ENCODE data around the gene SINHCAF. TPM values are rescaled to one million over a fixed set of nuclear protein-coding genes. Genes with fewer than 3 reads are reported as not detected.

Gene SINHCAF
- total RNA-seq, 1 experiment from 2014 or later = 139 TPM

GRCh38 chr12:31278832-31279231 is 47.1 kb downstream of the SINHCAF start:
- no TSS peak for BruUV-seq (replicated peaks)
- no peaks in the 10 kb centered on the region for H3K9me3 Mint-ChIP-seq (ENCODE audit: unreplicated experiment)
- H3K4me1 Mint-ChIP-seq (ENCODE audit: insufficient read depth, unreplicated experiment) = no peaks in the 10 kb centered on the region
- H3K27ac Mint-ChIP-seq (ENCODE audit: low read depth, unreplicated experiment) = no peak overlapping the region
- no peak for TF ChIP-seq CTCF (IDR thresholded peaks at IDR 0.05; ENCODE audit: unreplicated experiment)
- no peak for DNase-seq (ENCODE audit: unreplicated experiment)
- no peaks in the 10 kb centered on the region for H3K27me3 Mint-ChIP-seq (ENCODE audit: insufficient read depth, unreplicated experiment)
- intact Hi-C loops (cut with micrococcal nuclease) = loop anchor here (10.0 kb wide), 1 partner anchor 96 kb away; no protein-coding TSS in a partner anchor
- ChIA-PET CTCF (no interaction called here), POLR2A (interaction anchor here (1.6 kb wide), 1 partner anchor 47 kb away, joined by 4 read pairs; the partner anchor contains the start of gene SINHCAF)
- no peak overlapping the region for H3K4me3 Mint-ChIP-seq (ENCODE audit: unreplicated experiment)
- H3K36me3 Mint-ChIP-seq (ENCODE audit: insufficient read depth, unreplicated experiment) = peaks cover 72% of the 10 kb centered on the region

- Mint-ChIP-seq H3K9me3 (ENCODE audit: unreplicated experiment) (no peaks in the 10 kb centered on the region), H3K27me3 (ENCODE audit: insufficient read depth, unreplicated experiment) (no peaks in the 10 kb centered on the region), H3K36me3 (ENCODE audit: insufficient read depth, unreplicated experiment) (peaks cover 72% of the 10 kb centered on the region), H3K27ac (ENCODE audit: low read depth, unreplicated experiment) (no peak overlapping the region), H3K4me3 (ENCODE audit: unreplicated experiment) (no peak overlapping the region), H3K4me1 (ENCODE audit: insufficient read depth, unreplicated experiment) (no peaks in the 10 kb centered on the region)
- POLR2A ChIA-PET = no interaction called here
- DNase-seq (ENCODE audit: unreplicated experiment) = no peak
- CTCF ChIA-PET = no interaction called here
- no peak for TF ChIP-seq CTCF (IDR thresholded peaks at IDR 0.05; ENCODE audit: unreplicated experiment)
- no TSS peak for BruUV-seq (replicated peaks)
- intact Hi-C loops (cut with micrococcal nuclease) = loop anchor here (10.0 kb wide), 1 partner anchor 96 kb away; no protein-coding TSS in a partner anchor
Observed at GRCh38 chr12:31278424-31278823, 47.5 kb downstream of the SINHCAF start.

- H3K9me3 Mint-ChIP-seq (ENCODE audit: unreplicated experiment) = no peaks in the 10 kb centered on the region
- no TSS peak for BruUV-seq (replicated peaks)
- CTCF ChIA-PET = no interaction called here
- H3K27me3 Mint-ChIP-seq (ENCODE audit: insufficient read depth, unreplicated experiment) = no peaks in the 10 kb centered on the region
- H3K4me3 Mint-ChIP-seq (ENCODE audit: unreplicated experiment) = no peak overlapping the region
- H3K27ac Mint-ChIP-seq (ENCODE audit: low read depth, unreplicated experiment) = no peak overlapping the region
- intact Hi-C loops (cut with micrococcal nuclease) = loop anchor here (10.0 kb wide), 1 partner anchor 98 kb away; no protein-coding TSS in a partner anchor
- POLR2A ChIA-PET = interaction anchor here (0.6 kb wide), 1 partner anchor 17 kb away, joined by 3 read pairs; no protein-coding TSS in a partner anchor
- no peak for DNase-seq (ENCODE audit: unreplicated experiment)
- H3K4me1 Mint-ChIP-seq (ENCODE audit: insufficient read depth, unreplicated experiment) = no peaks in the 10 kb centered on the region
- TF ChIP-seq CTCF (IDR thresholded peaks at IDR 0.05; ENCODE audit: unreplicated experiment) = no peak
- H3K36me3 Mint-ChIP-seq (ENCODE audit: insufficient read depth, unreplicated experiment) = peaks cover 62% of the 10 kb centered on the region
Observed at GRCh38 chr12:31277081-31277480, 48.9 kb downstream of the SINHCAF start.

- Mint-ChIP-seq H3K27me3 (ENCODE audit: insufficient read depth, unreplicated experiment) (no peaks in the 10 kb centered on the region), H3K4me3 (ENCODE audit: unreplicated experiment) (no peak overlapping the region), H3K9me3 (ENCODE audit: unreplicated experiment) (no peaks in the 10 kb centered on the region), H3K27ac (ENCODE audit: low read depth, unreplicated experiment) (no peak overlapping the region), H3K36me3 (ENCODE audit: insufficient read depth, unreplicated experiment) (peaks cover 66% of the 10 kb centered on the region), H3K4me1 (ENCODE audit: insufficient read depth, unreplicated experiment) (no peaks in the 10 kb centered on the region)
- ChIA-PET CTCF (interaction anchor here (0.5 to 4.5 kb wide), 8 partner anchors 9 to 428 kb away, joined by 3 to 31 read pairs (median 4); no protein-coding TSS in a partner anchor), POLR2A (interaction anchor here (0.5 kb wide), 1 partner anchor 203 kb away, joined by 3 read pairs; no protein-coding TSS in a partner anchor)
- DNase-seq (ENCODE audit: unreplicated experiment) = no peak
- no TSS peak for BruUV-seq (replicated peaks)
- intact Hi-C loops (cut with micrococcal nuclease) = loop anchor here (10.0 kb wide), 1 partner anchor 99 kb away; no protein-coding TSS in a partner anchor
- no peak for TF ChIP-seq CTCF (IDR thresholded peaks at IDR 0.05; ENCODE audit: unreplicated experiment)
Observed at GRCh38 chr12:31275491-31275890, 50.5 kb downstream of the SINHCAF start.
